ENCODE data around the gene PLN. TPM values are rescaled to one million over a fixed set of nuclear protein-coding genes. Genes with fewer than 3 reads are reported as not detected.

Gene PLN
- total and polyA plus RNA-seq, 2 experiments from 2014 or later, result not detected

DNA sequence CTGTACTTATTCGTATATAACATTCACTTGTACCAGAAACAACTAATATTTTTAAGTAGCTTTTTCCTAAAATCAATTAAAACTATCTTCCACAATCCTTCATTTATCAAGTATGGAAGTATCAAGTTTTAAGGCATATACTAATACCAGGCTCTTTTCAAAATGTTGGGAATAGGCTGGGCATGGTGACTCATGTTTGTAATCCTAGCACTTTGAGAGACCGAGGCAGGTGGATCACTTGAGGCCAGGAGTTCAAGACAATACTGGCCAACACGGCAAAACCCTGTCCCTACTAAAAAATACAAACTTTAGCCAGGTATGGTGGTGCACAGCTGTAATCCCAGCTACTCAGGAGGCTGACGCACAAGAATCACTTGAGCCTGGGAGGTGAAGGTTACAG lies 25.7 kb upstream of the PLN start:
- Histone ChIP-seq H3K4me3 (no peak overlapping the region), H3K79me2 (ENCODE audit: insufficient read depth) (peaks cover 74% of the 10 kb centered on the region), H3K36me3 (ENCODE audit: low read depth) (peaks cover 15% of the 10 kb centered on the region), H3K27me3 (replicated peaks; ENCODE audit: insufficient read depth) (no peaks in the 10 kb centered on the region), H4K20me1 (ENCODE audit: insufficient read depth) (no peaks in the 10 kb centered on the region), H3K9me2 (ENCODE audit: insufficient read depth) (no peaks in the 10 kb centered on the region), H3K4me1 (ENCODE audit: insufficient read depth) (0 out of 2 replicates have a peak, but pooled peaks cover 6% of the 10 kb centered on the region), H3K4me2 (ENCODE audit: unreplicated experiment) (no peak overlapping the region), H3K27ac (no peak overlapping the region), H2AFZ (no peak overlapping the region), H3K9ac (no peak overlapping the region), H3K9me3 (ENCODE audit: low read depth) (no peaks in the 10 kb centered on the region), H3F3A (ENCODE audit: insufficient read depth) (no peaks in the 10 kb centered on the region)
- 84 to 92% methylated on average over 4 of the region's 4 CpGs for WGBS, 2 experiments (ENCODE audit: low coverage in 1 of 2, low lambda C conversion rate in 2 of 2, missing lambda C conversion rate in 2 of 2)
- DNase-seq, result no peak
- TF ChIP-seq EZH2phosphoT487 (IDR thresholded peaks at IDR 0.05; ENCODE audit: insufficient read depth, low read depth) (no peak), EZH2 (IDR thresholded peaks at IDR 0.05; ENCODE audit: insufficient read depth, poor library complexity, severe bottlenecking) (no peak)
- in situ Hi-C loops (cut with MboI), result no loop called here

DNA sequence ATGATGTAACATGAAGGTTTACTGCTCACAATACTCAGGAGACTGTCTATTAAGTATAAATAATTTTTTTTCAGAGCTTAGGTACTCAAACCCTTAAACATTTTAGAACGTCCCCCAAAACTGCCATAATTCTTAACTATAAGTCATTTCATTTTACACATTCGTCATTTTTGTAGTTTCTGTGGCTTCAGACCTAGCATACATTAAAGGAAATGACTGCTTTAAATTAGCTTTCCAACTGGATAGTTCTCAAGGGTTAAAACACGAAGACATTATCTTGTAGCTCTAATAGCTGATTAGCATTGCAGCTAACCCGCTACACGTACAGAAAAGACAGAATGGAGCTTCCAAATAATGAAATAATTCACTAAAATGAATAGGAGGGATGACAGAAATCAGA lies 24.9 kb upstream of the PLN start:
- Histone ChIP-seq H3K27me3 (replicated peaks; ENCODE audit: insufficient read depth) (no peaks in the 10 kb centered on the region), H3K4me2 (ENCODE audit: unreplicated experiment) (no peak overlapping the region), H3K4me3 (no peak overlapping the region), H3K9me3 (ENCODE audit: low read depth) (no peaks in the 10 kb centered on the region), H4K20me1 (ENCODE audit: insufficient read depth) (no peaks in the 10 kb centered on the region), H3K36me3 (ENCODE audit: low read depth) (peaks cover 15% of the 10 kb centered on the region), H3K9ac (no peak overlapping the region), H3K9me2 (ENCODE audit: insufficient read depth) (no peaks in the 10 kb centered on the region), H3K79me2 (ENCODE audit: insufficient read depth) (peaks cover 79% of the 10 kb centered on the region), H3K4me1 (ENCODE audit: insufficient read depth) (0 out of 2 replicates have a peak, but pooled peaks cover 6% of the 10 kb centered on the region), H3F3A (ENCODE audit: insufficient read depth) (no peaks in the 10 kb centered on the region), H2AFZ (no peak overlapping the region), H3K27ac (no peak overlapping the region)
- TF ChIP-seq EZH2 (IDR thresholded peaks at IDR 0.05; ENCODE audit: insufficient read depth, poor library complexity, severe bottlenecking) (no peak), EZH2phosphoT487 (IDR thresholded peaks at IDR 0.05; ENCODE audit: insufficient read depth, low read depth) (no peak)
- no peak for DNase-seq
- in situ Hi-C loops (cut with MboI), result no loop called here
- 81% methylated on average over 5 of the region's 5 CpGs for WGBS, 2 experiments (ENCODE audit: low coverage in 1 of 2, low lambda C conversion rate in 2 of 2, missing lambda C conversion rate in 2 of 2)

GRCh38 chr6:118524686-118525085 lies 23.4 kb upstream of the PLN start:
- H3K36me3 ChIP-seq (ENCODE audit: low read depth), result peaks cover 15% of the 10 kb centered on the region
- TF ChIP-seq EZH2phosphoT487 (IDR thresholded peaks at IDR 0.05; ENCODE audit: insufficient read depth, low read depth) (no peak), EZH2 (IDR thresholded peaks at IDR 0.05; ENCODE audit: insufficient read depth, poor library complexity, severe bottlenecking) (no peak)
- no peaks in the 10 kb centered on the region for H3F3A ChIP-seq (ENCODE audit: insufficient read depth)
- no peaks in the 10 kb centered on the region for H3K9me3 ChIP-seq (ENCODE audit: low read depth)
- H2AFZ ChIP-seq, result no peak overlapping the region
- no peaks in the 10 kb centered on the region for H4K20me1 ChIP-seq (ENCODE audit: insufficient read depth)
- H3K27me3 ChIP-seq (replicated peaks; ENCODE audit: insufficient read depth), result no peaks in the 10 kb centered on the region
- no peak overlapping the region for H3K27ac ChIP-seq
- no peak overlapping the region for H3K9ac ChIP-seq
- 66 to 85% methylated on average over 2 of the region's 2 CpGs for whole genome bisulfite sequencing, 2 experiments (ENCODE audit: low coverage in 1 of 2, low lambda C conversion rate in 2 of 2, missing lambda C conversion rate in 2 of 2)
- in situ Hi-C loops (cut with MboI), result no loop called here
- 0 out of 2 replicates have a peak, but pooled peaks cover 6% of the 10 kb centered on the region for H3K4me1 ChIP-seq (ENCODE audit: insufficient read depth)
- DNase-seq, result no peak
- no peaks in the 10 kb centered on the region for H3K9me2 ChIP-seq (ENCODE audit: insufficient read depth)
- no peak overlapping the region for H3K4me2 ChIP-seq (ENCODE audit: unreplicated experiment)
- H3K4me3 ChIP-seq, result no peak overlapping the region
- H3K79me2 ChIP-seq (ENCODE audit: insufficient read depth), result peaks cover 90% of the 10 kb centered on the region

DNA sequence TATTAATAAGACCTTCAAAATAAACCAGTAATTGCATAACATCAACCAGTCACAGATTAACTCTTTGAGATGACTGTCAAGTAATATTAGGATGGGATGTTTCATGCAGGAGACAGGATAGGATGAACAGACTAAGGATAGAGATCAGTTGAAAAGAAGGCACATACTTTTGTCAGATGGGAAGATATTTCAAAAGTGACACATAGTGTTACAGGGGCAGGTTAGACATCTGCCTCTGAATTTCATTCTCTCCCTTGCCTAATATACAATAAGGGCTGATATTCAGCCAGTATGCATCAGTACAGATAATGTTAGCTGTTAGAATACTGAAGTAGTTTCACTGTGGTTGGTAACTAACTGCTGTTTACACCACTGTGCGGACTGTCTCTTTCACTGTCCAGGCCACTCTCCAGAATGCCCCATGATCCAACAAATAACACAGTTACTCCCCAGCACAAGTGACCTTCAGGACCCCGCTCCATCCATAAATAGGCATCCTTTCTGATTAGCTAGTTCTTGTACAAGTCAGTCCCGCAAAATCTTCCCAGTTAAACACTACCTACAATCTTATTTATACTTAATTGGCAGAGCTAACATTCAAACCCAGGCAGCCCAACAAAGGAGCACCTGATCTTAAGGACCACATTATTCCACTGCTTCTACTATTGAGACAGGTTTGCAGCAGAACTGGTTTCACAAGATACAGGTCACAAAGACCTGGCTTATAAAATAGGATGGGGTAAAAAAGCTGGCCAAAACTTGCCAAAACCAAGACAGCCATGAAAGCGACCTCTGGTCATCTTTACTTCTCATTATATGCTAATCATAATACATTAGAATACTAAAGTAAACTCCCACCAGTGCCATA lies 21.9 kb upstream of the PLN start:
- peaks cover 15% of the 10 kb centered on the region for H3K36me3 ChIP-seq (ENCODE audit: low read depth)
- H3K9me3 ChIP-seq (ENCODE audit: low read depth), result peaks cover 5% of the 10 kb centered on the region
- no peaks in the 10 kb centered on the region for H3K27me3 ChIP-seq (replicated peaks; ENCODE audit: insufficient read depth)
- H3K27ac ChIP-seq, result no peak overlapping the region
- H2AFZ ChIP-seq, result no peak overlapping the region
- 92 to 99% methylated on average over 4 of the region's 4 CpGs for WGBS, 2 experiments (ENCODE audit: low coverage in 1 of 2, low lambda C conversion rate in 2 of 2, missing lambda C conversion rate in 2 of 2)
- H3K79me2 ChIP-seq (ENCODE audit: insufficient read depth), result peaks cover 99% of the 10 kb centered on the region
- no peak for DNase-seq
- H3K4me1 ChIP-seq (ENCODE audit: insufficient read depth), result 0 out of 2 replicates have a peak, but pooled peaks cover 6% of the 10 kb centered on the region
- H3K9ac ChIP-seq, result no peak overlapping the region
- H3K4me3 ChIP-seq, result no peak overlapping the region
- no peaks in the 10 kb centered on the region for H3K9me2 ChIP-seq (ENCODE audit: insufficient read depth)
- no peak overlapping the region for H3K4me2 ChIP-seq (ENCODE audit: unreplicated experiment)
- in situ Hi-C loops (cut with MboI), result no loop called here
- H3F3A ChIP-seq (ENCODE audit: insufficient read depth), result no peaks in the 10 kb centered on the region
- peaks cover 3% of the 10 kb centered on the region; the same call in 1 of the 2 replicates for H4K20me1 ChIP-seq (ENCODE audit: insufficient read depth)
- TF ChIP-seq EZH2phosphoT487 (IDR thresholded peaks at IDR 0.05; ENCODE audit: insufficient read depth, low read depth) (no peak), EZH2 (IDR thresholded peaks at IDR 0.05; ENCODE audit: insufficient read depth, poor library complexity, severe bottlenecking) (no peak)
